Mesendoderm (in vitro differentiated cells): ENCODE measurements around the gene SGK1.

ENCODE experiments used
- DNase-seq: peaks from one replicate; pipeline ENCODE4 v3.0.0; 2013
- H2AK5ac ChIP-seq: 2 replicates; pipeline ENCODE4 v1.6.1; 2013; ENCODE audit warnings: low read length, inconsistent platforms
- H2BK120ac ChIP-seq: 2 replicates; pipeline ENCODE4 v1.6.1; 2013; ENCODE audit warnings: low read depth, mild to moderate bottlenecking, low read length, moderate library complexity, mixed read lengths
- H2BK15ac ChIP-seq: replicated peaks from 2 replicates; pipeline ENCODE4 v1.6.1; 2013; ENCODE audit warnings: low read depth, mild to moderate bottlenecking, moderate library complexity
- H2BK5ac ChIP-seq: 2 replicates; pipeline ENCODE4 v1.6.1; 2013; ENCODE audit warnings: low read length, inconsistent platforms
- H3K18ac ChIP-seq: 2 replicates; pipeline ENCODE4 v1.6.1; 2013; ENCODE audit warnings: mild to moderate bottlenecking, low read length, mixed read lengths
- H3K23ac ChIP-seq: one replicate; pipeline ENCODE4 v1.6.1; 2013; ENCODE audit warnings: low read length
- H3K27ac ChIP-seq: 2 replicates; pipeline ENCODE4 v1.5.1; 2013; ENCODE audit warnings: low read depth, mild to moderate bottlenecking, inconsistent platforms, low read length, moderate library complexity
- H3K27me3 ChIP-seq: 2 replicates; pipeline ENCODE4 v1.6.1; 2013; ENCODE audit warnings: low read length, control low read depth, mild to moderate bottlenecking, inconsistent platforms; ENCODE audit not compliant: insufficient read depth, poor library complexity
- H3K36me3 ChIP-seq: 2 replicates; pipeline ENCODE4 v1.6.1; 2013; ENCODE audit warnings: low read length, inconsistent platforms; ENCODE audit not compliant: control insufficient read depth, insufficient read depth
- H3K4ac ChIP-seq: one replicate; pipeline ENCODE4 v1.6.1; 2013; ENCODE audit warnings: low read depth, mild to moderate bottlenecking, low read length, moderate library complexity
- H3K4me1 ChIP-seq: 2 replicates; pipeline ENCODE4 v1.6.1; 2013; ENCODE audit warnings: low read depth, low read length, inconsistent platforms; ENCODE audit not compliant: control insufficient read depth
- H3K4me2 ChIP-seq: 2 replicates; pipeline ENCODE4 v1.6.1; 2013; ENCODE audit warnings: low read length
- H3K4me3 ChIP-seq: 2 replicates; pipeline ENCODE4 v1.5.1; 2013; ENCODE audit warnings: mild to moderate bottlenecking, low read length
- H3K56ac ChIP-seq: one replicate; pipeline ENCODE4 v1.6.1; 2013; ENCODE audit warnings: low read length
- H3K79me1 ChIP-seq: 2 replicates; pipeline ENCODE4 v1.6.1; 2013; ENCODE audit warnings: low read length, inconsistent platforms
- H3K79me2 ChIP-seq: 2 replicates; pipeline ENCODE4 v1.6.1; 2013; ENCODE audit warnings: mild to moderate bottlenecking, low read length; ENCODE audit not compliant: control insufficient read depth, insufficient read depth
- H3K9ac ChIP-seq: 2 replicates; pipeline ENCODE4 v1.6.1; 2013; ENCODE audit warnings: low read length, inconsistent platforms
- H4K5ac ChIP-seq: one replicate; pipeline ENCODE4 v1.6.1; 2013; ENCODE audit warnings: low read length
- H4K8ac ChIP-seq: one replicate; pipeline ENCODE4 v1.6.1; 2013; ENCODE audit warnings: low read depth, mild to moderate bottlenecking, control low read depth, low read length, moderate library complexity
- WGBS: extraction: QIAGEN DNeasy Blood & Tissue Kit; methylation state at CpG from one replicate; pipeline ENCODE4 v1.1.7; 2013; ENCODE audit warnings: low lambda C conversion rate, missing lambda C conversion rate; ENCODE audit not compliant: insufficient coverage; ENCODE audit errors: extremely low coverage; 5-methylcytosine and 5-hydroxymethylcytosine counted together

The SGK1 gene

DNA sequence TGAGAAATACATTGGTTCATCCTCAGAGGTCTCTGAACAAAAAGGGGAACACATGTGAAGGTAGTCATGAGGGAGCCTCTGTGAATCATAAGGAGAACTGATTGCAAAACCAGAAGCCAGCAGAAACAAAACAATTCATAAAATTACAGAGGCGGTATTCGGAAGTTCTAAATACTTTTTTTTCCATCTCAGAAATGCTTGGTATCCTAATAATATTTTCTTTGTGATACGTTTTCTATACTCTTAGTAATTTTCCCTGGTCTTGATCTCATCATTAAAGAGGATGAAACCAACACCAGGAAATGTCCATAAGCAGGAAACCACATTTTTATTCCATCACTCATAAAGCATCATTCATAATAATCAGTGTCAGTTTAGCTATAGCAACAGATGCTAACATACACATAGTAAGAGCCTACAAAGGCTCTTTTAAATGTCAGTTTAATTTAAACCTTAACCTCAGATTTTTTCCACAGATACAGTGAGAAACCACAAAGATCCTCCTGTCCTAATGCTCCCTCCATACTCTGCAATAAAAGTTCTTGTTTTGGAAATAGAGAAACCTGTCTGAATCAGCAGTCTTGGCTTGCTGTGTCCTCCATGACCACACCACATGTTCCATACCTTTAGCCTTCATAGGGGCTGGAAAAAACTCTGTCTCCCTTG is 29.2 kb downstream of the SGK1 start:
- Histone ChIP-seq H2BK5ac (no peak overlapping the region), H3K79me1 (no peaks in the 10 kb centered on the region), H3K56ac (no peak overlapping the region), H3K23ac (no peak overlapping the region), H4K5ac (no peak overlapping the region), H3K4me1 (no peaks in the 10 kb centered on the region), H3K4ac (no peak overlapping the region), H3K4me3 (no peak overlapping the region), H3K36me3 (no peaks in the 10 kb centered on the region), H4K8ac (no peak overlapping the region), H3K9ac (no peak overlapping the region), H2AK5ac (no peak overlapping the region), H3K27ac (no peak overlapping the region), H3K79me2 (no peaks in the 10 kb centered on the region), H3K4me2 (no peak overlapping the region), H2BK15ac (no peak overlapping the region), H3K27me3 (no peaks in the 10 kb centered on the region), H3K18ac (no peak overlapping the region), H2BK120ac (no peak overlapping the region)
- no CpG with 5 or more reads among the region's 3 CpGs for WGBS
- no peak for DNase-seq

DNA sequence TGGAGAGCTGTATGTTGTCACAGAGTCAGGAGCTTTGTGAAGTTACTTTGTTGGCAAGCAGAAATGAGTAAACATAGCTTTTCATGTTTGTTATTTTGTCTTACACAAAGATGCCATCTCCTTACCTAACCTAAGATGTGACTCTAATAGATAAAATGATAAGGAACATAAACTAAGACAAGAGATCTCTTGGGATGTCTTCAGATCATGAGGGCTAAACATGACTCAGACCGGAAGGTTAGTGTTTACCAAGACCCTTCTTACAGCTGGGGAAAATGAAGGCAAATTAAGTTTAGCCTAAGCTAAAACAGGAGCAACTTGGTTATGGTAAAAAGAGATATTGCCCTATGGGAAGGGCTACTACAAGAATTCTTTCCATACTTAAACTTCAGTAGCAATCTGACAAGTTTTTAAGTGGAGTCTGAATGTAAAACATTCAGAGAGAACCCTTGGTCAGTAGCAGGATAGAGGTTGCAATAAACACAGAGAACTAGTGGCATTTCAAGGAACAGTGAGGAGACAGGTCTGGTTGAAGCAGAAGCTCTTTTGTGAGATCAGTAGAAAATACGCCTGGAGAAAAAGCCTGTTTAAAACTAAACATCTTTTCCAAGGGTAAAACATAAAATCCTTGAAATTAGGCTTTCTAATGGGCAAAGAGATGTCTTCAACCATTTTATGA is 29.9 kb downstream of the SGK1 start:
- H3K4ac ChIP-seq, result no peak overlapping the region
- no peak overlapping the region for H3K23ac ChIP-seq
- no peaks in the 10 kb centered on the region for H3K79me1 ChIP-seq
- H3K4me1 ChIP-seq, result no peaks in the 10 kb centered on the region
- H2BK15ac ChIP-seq, result no peak overlapping the region
- no peaks in the 10 kb centered on the region for H3K27me3 ChIP-seq
- H3K56ac ChIP-seq, result no peak overlapping the region
- no peak overlapping the region for H4K5ac ChIP-seq
- no peak overlapping the region for H4K8ac ChIP-seq
- H3K27ac ChIP-seq, result no peak overlapping the region
- H2BK5ac ChIP-seq, result no peak overlapping the region
- no peaks in the 10 kb centered on the region for H3K79me2 ChIP-seq
- DNase-seq, result no peak
- no CpG with 5 or more reads among the region's 2 CpGs for WGBS
- no peaks in the 10 kb centered on the region for H3K36me3 ChIP-seq
- H2BK120ac ChIP-seq, result no peak overlapping the region
- H2AK5ac ChIP-seq, result no peak overlapping the region
- no peak overlapping the region for H3K4me3 ChIP-seq
- H3K9ac ChIP-seq, result no peak overlapping the region
- no peak overlapping the region for H3K4me2 ChIP-seq
- H3K18ac ChIP-seq, result no peak overlapping the region

DNA sequence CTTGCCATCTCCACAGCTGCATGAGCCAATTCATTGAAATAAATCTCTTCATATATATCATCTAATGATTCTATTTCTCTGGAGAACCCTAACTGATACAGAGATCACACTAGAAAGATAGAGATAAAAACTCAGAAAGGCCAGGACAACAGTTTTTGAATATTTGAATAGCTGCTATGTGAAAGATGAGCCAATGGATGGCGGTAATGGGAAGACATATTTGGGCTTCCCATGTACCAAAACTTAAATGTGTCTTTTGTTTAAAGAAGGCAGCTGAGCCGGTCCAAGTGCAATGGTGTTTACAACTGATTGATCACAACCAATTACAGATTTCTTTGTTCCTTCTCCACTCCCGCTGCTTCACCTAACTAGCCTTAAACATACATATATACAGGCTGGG is 35.1 kb downstream of the SGK1 start:
- Histone ChIP-seq H3K4ac (no peak overlapping the region), H3K23ac (no peak overlapping the region), H2BK15ac (no peak overlapping the region), H3K27ac (no peak overlapping the region), H3K56ac (no peak overlapping the region), H3K18ac (no peak overlapping the region), H3K79me1 (no peaks in the 10 kb centered on the region), H3K27me3 (no peaks in the 10 kb centered on the region), H3K36me3 (no peaks in the 10 kb centered on the region), H2AK5ac (no peak overlapping the region), H3K4me3 (no peak overlapping the region), H2BK5ac (no peak overlapping the region), H3K79me2 (no peaks in the 10 kb centered on the region), H3K4me1 (no peaks in the 10 kb centered on the region), H3K4me2 (no peak overlapping the region), H4K5ac (no peak overlapping the region), H4K8ac (no peak overlapping the region), H3K9ac (no peak overlapping the region), H2BK120ac (no peak overlapping the region)
- no CpG with 5 or more reads among the region's 3 CpGs for WGBS
- DNase-seq, result no peak

DNA sequence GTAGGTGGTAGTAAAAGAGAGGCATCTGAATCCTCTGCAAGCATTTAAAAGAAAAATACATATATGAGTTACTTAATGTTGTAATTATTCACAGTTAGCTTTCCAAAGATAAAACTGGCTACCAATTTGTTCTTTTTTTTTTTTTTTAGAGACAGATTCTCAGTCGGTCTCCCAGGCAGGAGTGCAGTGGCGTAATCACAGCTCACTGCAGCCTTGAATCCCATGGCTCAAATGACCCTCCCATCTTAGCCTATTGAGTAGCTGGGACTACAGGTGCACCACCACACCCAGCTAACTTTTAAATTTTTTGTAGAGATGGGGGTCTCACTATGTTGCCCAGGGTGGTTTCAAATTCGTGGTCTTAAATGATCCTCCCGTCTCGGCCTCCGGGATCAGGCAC is 36.5 kb downstream of the SGK1 start:
- no peaks in the 10 kb centered on the region for H3K79me2 ChIP-seq
- H4K8ac ChIP-seq, result no peak overlapping the region
- H3K4me2 ChIP-seq, result no peak overlapping the region
- H3K18ac ChIP-seq, result no peak overlapping the region
- no peak overlapping the region for H3K27ac ChIP-seq
- DNase-seq, result no peak
- no peak overlapping the region for H3K4ac ChIP-seq
- no peak overlapping the region for H2BK5ac ChIP-seq
- WGBS, result no CpG with 5 or more reads among the region's 6 CpGs
- H2AK5ac ChIP-seq, result no peak overlapping the region
- H2BK120ac ChIP-seq, result no peak overlapping the region
- H3K36me3 ChIP-seq, result no peaks in the 10 kb centered on the region
- no peaks in the 10 kb centered on the region for H3K79me1 ChIP-seq
- no peak overlapping the region for H3K56ac ChIP-seq
- no peaks in the 10 kb centered on the region for H3K27me3 ChIP-seq
- no peaks in the 10 kb centered on the region for H3K4me1 ChIP-seq
- no peak overlapping the region for H3K9ac ChIP-seq
- no peak overlapping the region for H3K23ac ChIP-seq
- H3K4me3 ChIP-seq, result no peak overlapping the region
- H4K5ac ChIP-seq, result no peak overlapping the region
- no peak overlapping the region for H2BK15ac ChIP-seq

DNA sequence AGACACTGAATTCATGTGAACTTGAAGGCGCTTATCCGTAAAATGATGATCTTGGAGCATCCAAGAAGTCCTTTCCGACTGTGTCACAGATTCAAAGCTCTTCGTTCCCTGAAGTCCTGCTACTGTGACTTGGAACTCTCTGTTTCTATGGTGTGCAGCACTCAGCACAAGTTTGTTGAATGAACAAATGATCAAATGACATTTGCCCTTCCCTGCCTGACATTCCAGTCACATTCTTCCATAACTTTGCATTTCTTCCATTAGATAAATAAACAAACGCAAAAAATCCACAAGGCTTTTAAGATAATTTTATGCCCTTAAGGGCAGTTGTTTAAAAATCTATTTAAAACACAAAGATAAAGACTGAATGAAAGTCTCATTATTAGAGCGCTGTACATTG is 39.9 kb downstream of the SGK1 start:
- Histone ChIP-seq H3K56ac (no peak overlapping the region), H3K4me2 (no peak overlapping the region), H3K4me3 (no peak overlapping the region), H2BK120ac (no peak overlapping the region), H4K5ac (no peak overlapping the region), H3K36me3 (no peaks in the 10 kb centered on the region), H3K79me2 (no peaks in the 10 kb centered on the region), H3K9ac (no peak overlapping the region), H3K23ac (no peak overlapping the region), H2AK5ac (no peak overlapping the region), H3K18ac (no peak overlapping the region), H4K8ac (no peak overlapping the region), H3K27me3 (no peaks in the 10 kb centered on the region), H3K4me1 (no peaks in the 10 kb centered on the region), H3K4ac (no peak overlapping the region), H2BK5ac (no peak overlapping the region), H2BK15ac (no peak overlapping the region), H3K27ac (no peak overlapping the region), H3K79me1 (no peaks in the 10 kb centered on the region)
- no peak for DNase-seq
- no CpG with 5 or more reads among the region's 6 CpGs for WGBS
